SK-N-SH (cell line): Measurements from ENCODE around the gene ZBTB38. TPM values are rescaled to one million over a fixed set of nuclear protein-coding genes. Genes with fewer than 3 reads are reported as not detected.

ENCODE experiments used
- CTCF ChIA-PET: fragments of 300-600, 350-600 bp; formaldehyde crosslinking; extraction: SDS; loops from one replicate; lab custom pipeline; 2021; lab: Yijun Ruan, JAX
- POLR2A ChIA-PET: fragments of 350-600 bp; sonication (Branson Sonifier 250); formaldehyde crosslinking; extraction: SDS; loops from one replicate; lab custom pipeline; 2020; ENCODE audit warnings: antibody characterized with exemption, inconsistent platforms; lab: Yijun Ruan, JAX
- DNase-seq: peaks from one replicate; pipeline ENCODE4 v3.0.0; 2012
- H2AFZ ChIP-seq: fragments of 200-600 bp; sonication (generic); 2 replicates; pipeline ENCODE4 v1.8.1; 2016; ENCODE audit warnings: antibody characterized with exemption, mild to moderate bottlenecking, low read depth
- H3F3A ChIP-seq: fragments of 200-600 bp; sonication (generic); replicated peaks from 2 replicates; pipeline ENCODE3; 2016; ENCODE audit warnings: antibody characterized with exemption, mild to moderate bottlenecking; ENCODE audit not compliant: insufficient read depth
- H3K27ac ChIP-seq, 2 experiments: fragments of 200-500 bp in 1 of 2; fragments of 200-600 bp in 1 of 2; sonication (Bioruptor generic) in 1 of 2; sonication (generic), shearing (Covaris generic) in 1 of 2; 2 replicates each; pipeline versions ENCODE4 v1.5.1 to v1.6.1; 2014 to 2016; ENCODE audit warnings: low read depth in 2 of 2, inconsistent platforms in 1 of 2, low read length in 1 of 2, mild to moderate bottlenecking in 1 of 2, mixed read lengths in 1 of 2
- H3K27me3 ChIP-seq: fragments of 200-600 bp; sonication (generic), shearing (Covaris generic); 2 replicates; pipeline ENCODE4 v1.6.1; 2016; ENCODE audit warnings: mixed run types; ENCODE audit not compliant: insufficient read depth
- H3K36me3 ChIP-seq, 2 experiments: fragments of 200-500 bp in 1 of 2; fragments of 200-600 bp in 1 of 2; sonication (Bioruptor generic) in 1 of 2; sonication (generic) in 1 of 2; replicated peaks in 1 of 2; 2 replicates each; pipeline versions ENCODE3 to v1.5.1; 2014 to 2016; ENCODE audit warnings: low read length in 1 of 2, mild to moderate bottlenecking in 1 of 2; ENCODE audit not compliant: insufficient read depth in 2 of 2, control insufficient read depth in 1 of 2
- H3K4me1 ChIP-seq, 2 experiments: fragments of 200-500 bp in 1 of 2; fragments of 200-600 bp in 1 of 2; sonication (Bioruptor generic) in 1 of 2; sonication (generic), shearing (Covaris generic) in 1 of 2; 2 replicates each; pipeline versions ENCODE4 v1.5.1 to v1.6.1; 2014 to 2016; ENCODE audit warnings: low read depth in 1 of 2, low read length in 1 of 2, mixed run types in 1 of 2; ENCODE audit not compliant: insufficient read depth in 2 of 2, control insufficient read depth in 1 of 2
- H3K4me2 ChIP-seq: fragments of 200-600 bp; sonication (generic), shearing (Covaris generic); 2 replicates; pipeline ENCODE4 v1.6.1; 2017; ENCODE audit warnings: mixed run types
- H3K4me3 ChIP-seq, 2 experiments: fragments of 200-500 bp in 1 of 2; fragments of 200-600 bp in 1 of 2; sonication (Bioruptor generic) in 1 of 2; sonication (generic), shearing (Covaris generic) in 1 of 2; 2 replicates each; pipeline versions ENCODE4 v1.5.1 to v1.8.1; 2014 to 2016; ENCODE audit warnings: low read depth in 2 of 2, inconsistent platforms in 1 of 2, low read length in 1 of 2, mild to moderate bottlenecking in 1 of 2, mixed read lengths in 1 of 2, moderate library complexity in 1 of 2
- H3K79me2 ChIP-seq: fragments of 200-600 bp; sonication (generic); 2 replicates; pipeline ENCODE4 v1.8.1; 2017; ENCODE audit warnings: mild to moderate bottlenecking; ENCODE audit not compliant: insufficient read depth
- H3K9ac ChIP-seq: fragments of 200-600 bp; sonication (generic); 2 replicates; pipeline ENCODE4 v1.6.1; 2017; ENCODE audit warnings: mixed run types
- H3K9me2 ChIP-seq: fragments of 200-600 bp; sonication (generic); 2 replicates; pipeline ENCODE4 v1.6.1; 2017; ENCODE audit warnings: mixed run types
- H3K9me3 ChIP-seq: fragments of 200-600 bp; sonication (generic); 2 replicates; pipeline ENCODE4 v1.6.1; 2017; ENCODE audit warnings: mixed run types, mild to moderate bottlenecking, moderate library complexity
- H4K20me1 ChIP-seq: fragments of 200-600 bp; sonication (generic); 2 replicates; pipeline ENCODE4 v1.6.1; 2017; ENCODE audit warnings: mild to moderate bottlenecking, mixed run types; ENCODE audit not compliant: insufficient read depth
- ELF1 ChIP-seq: IDR thresholded peaks from 2 replicates; pipeline ENCODE4 v1.4.0; 2012
- MXI1 ChIP-seq: IDR thresholded peaks from 2 replicates; pipeline ENCODE4 v1.6.1; 2012; ENCODE audit warnings: mild to moderate bottlenecking, low read depth, low read length, improper control_type of control experiment
- NFIC ChIP-seq: IDR thresholded peaks from 2 replicates; pipeline ENCODE4 v1.4.0; 2012; ENCODE audit warnings: borderline replicate concordance
- POLR2AphosphoS5 ChIP-seq: IDR thresholded peaks from 2 replicates; pipeline ENCODE4 v1.6.1; 2012; ENCODE audit warnings: low read depth, low read length
- SIN3A ChIP-seq: IDR thresholded peaks from 2 replicates; pipeline ENCODE4 v1.6.1; 2012; ENCODE audit warnings: low read depth, mild to moderate bottlenecking, low read length, moderate library complexity, borderline replicate concordance
- SMC3 ChIP-seq: IDR thresholded peaks from 2 replicates; pipeline ENCODE4 v1.6.1; 2012; ENCODE audit warnings: low read depth, low read length, improper control_type of control experiment
- TAF1 ChIP-seq: IDR thresholded peaks from 2 replicates; pipeline ENCODE4 v1.6.1; 2012; ENCODE audit warnings: low read depth, mild to moderate bottlenecking, low read length, moderate library complexity, borderline replicate concordance
- WGBS: methylation state at CpG from one replicate; pipeline ENCODE4 v1.1.6; 2017; ENCODE audit warnings: low lambda C conversion rate; 5-methylcytosine and 5-hydroxymethylcytosine counted together
- polyA plus RNA-seq, 3 experiments: library from polyadenylated mRNA; depleted of rRNA; stranded (reverse); fragments of >200 nt; gene quantifications; 2 replicates each; pipeline ENCODE4 v1.2.3, GENCODE V29; 2012
- TF ChIP-seq, protein P1 (sequence below): IDR thresholded peaks from 2 replicates; pipeline ENCODE4 v1.4.0; 2012; ENCODE audit warnings: low read depth
- TF ChIP-seq, protein P2 (sequence below): IDR thresholded peaks from 2 replicates; pipeline ENCODE4; 2012
- TF ChIP-seq, protein P3 (sequence below): fragments of 150-350 bp; IDR thresholded peaks from 2 replicates; pipeline ENCODE4 v1.6.1; 2016; ENCODE audit warnings: mild to moderate bottlenecking, low read depth, low read length
- TF ChIP-seq, protein P4 (sequence below): fragments of 200-600 bp; sonication (generic); IDR thresholded peaks from 2 replicates; pipeline ENCODE4 v1.6.1; 2017; ENCODE audit warnings: antibody characterized with exemption, mild to moderate bottlenecking, moderate library complexity

The ZBTB38 gene
- polyA plus RNA-seq, 1 of the 3 experiments (the other 2 are of a cell fraction) = 10.1 TPM

DNA sequence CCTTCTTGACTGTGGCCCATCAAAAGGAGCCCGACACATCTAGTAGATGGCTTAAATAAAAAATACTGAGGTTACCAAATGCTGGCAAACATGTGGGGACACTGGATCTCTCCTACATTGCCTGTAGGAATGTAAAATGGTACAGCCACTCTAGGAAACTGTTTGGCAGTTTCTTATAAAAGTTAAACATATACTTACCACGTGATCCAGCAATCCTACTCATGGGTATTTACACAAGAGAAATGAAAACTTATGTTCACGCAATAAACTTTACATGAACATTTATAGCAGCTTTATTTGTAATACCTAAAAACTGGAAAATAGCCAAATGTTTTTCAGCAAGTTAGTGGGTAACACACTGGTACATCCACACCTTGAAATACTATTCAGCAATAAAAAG lies 9.1 kb downstream of the ZBTB38 start:
- DNase-seq = no peak
- CTCF ChIA-PET = no interaction called here
- H3K9me2 ChIP-seq = no peaks in the 10 kb centered on the region
- no peak overlapping the region for H3K4me3 ChIP-seq
- TF ChIP-seq ELF1 (no peak), POLR2AphosphoS5 (no peak), SIN3A (no peak), NFIC (no peak), MXI1 (no peak)
- TF ChIP-seq, protein P1, sequence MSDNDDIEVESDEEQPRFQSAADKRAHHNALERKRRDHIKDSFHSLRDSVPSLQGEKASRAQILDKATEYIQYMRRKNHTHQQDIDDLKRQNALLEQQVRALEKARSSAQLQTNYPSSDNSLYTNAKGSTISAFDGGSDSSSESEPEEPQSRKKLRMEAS = no peak
- TF ChIP-seq, protein P2, sequence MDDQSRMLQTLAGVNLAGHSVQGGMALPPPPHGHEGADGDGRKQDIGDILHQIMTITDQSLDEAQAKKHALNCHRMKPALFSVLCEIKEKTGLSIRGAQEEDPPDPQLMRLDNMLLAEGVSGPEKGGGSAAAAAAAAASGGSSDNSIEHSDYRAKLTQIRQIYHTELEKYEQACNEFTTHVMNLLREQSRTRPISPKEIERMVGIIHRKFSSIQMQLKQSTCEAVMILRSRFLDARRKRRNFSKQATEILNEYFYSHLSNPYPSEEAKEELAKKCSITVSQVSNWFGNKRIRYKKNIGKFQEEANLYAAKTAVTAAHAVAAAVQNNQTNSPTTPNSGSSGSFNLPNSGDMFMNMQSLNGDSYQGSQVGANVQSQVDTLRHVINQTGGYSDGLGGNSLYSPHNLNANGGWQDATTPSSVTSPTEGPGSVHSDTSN = no peak
- TF ChIP-seq, protein P3, sequence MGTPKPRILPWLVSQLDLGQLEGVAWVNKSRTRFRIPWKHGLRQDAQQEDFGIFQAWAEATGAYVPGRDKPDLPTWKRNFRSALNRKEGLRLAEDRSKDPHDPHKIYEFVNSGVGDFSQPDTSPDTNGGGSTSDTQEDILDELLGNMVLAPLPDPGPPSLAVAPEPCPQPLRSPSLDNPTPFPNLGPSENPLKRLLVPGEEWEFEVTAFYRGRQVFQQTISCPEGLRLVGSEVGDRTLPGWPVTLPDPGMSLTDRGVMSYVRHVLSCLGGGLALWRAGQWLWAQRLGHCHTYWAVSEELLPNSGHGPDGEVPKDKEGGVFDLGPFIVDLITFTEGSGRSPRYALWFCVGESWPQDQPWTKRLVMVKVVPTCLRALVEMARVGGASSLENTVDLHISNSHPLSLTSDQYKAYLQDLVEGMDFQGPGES = no peak
- TF ChIP-seq, protein P4, sequence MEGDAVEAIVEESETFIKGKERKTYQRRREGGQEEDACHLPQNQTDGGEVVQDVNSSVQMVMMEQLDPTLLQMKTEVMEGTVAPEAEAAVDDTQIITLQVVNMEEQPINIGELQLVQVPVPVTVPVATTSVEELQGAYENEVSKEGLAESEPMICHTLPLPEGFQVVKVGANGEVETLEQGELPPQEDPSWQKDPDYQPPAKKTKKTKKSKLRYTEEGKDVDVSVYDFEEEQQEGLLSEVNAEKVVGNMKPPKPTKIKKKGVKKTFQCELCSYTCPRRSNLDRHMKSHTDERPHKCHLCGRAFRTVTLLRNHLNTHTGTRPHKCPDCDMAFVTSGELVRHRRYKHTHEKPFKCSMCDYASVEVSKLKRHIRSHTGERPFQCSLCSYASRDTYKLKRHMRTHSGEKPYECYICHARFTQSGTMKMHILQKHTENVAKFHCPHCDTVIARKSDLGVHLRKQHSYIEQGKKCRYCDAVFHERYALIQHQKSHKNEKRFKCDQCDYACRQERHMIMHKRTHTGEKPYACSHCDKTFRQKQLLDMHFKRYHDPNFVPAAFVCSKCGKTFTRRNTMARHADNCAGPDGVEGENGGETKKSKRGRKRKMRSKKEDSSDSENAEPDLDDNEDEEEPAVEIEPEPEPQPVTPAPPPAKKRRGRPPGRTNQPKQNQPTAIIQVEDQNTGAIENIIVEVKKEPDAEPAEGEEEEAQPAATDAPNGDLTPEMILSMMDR = no peak
- no peak overlapping the region for H3K4me2 ChIP-seq
- POLR2A ChIA-PET = no interaction called here
- peaks cover 2 to 9% of the 10 kb centered on the region in 2 experiments for H3K36me3 ChIP-seq
- H3K79me2 ChIP-seq = peaks cover 4% of the 10 kb centered on the region; the same call in 1 of the 2 replicates
- H3K9me3 ChIP-seq = no peaks in the 10 kb centered on the region
- no peaks in the 10 kb centered on the region for H4K20me1 ChIP-seq
- H3K9ac ChIP-seq = no peak overlapping the region
- 90% methylated on average over 3 of the region's 3 CpGs for WGBS
- H3K27ac ChIP-seq = no peak overlapping the region
- H3K4me1 ChIP-seq = no peaks in the 10 kb centered on the region
- no peaks in the 10 kb centered on the region for H3K27me3 ChIP-seq
- no peak overlapping the region for H2AFZ ChIP-seq
- H3F3A ChIP-seq = no peaks in the 10 kb centered on the region

DNA sequence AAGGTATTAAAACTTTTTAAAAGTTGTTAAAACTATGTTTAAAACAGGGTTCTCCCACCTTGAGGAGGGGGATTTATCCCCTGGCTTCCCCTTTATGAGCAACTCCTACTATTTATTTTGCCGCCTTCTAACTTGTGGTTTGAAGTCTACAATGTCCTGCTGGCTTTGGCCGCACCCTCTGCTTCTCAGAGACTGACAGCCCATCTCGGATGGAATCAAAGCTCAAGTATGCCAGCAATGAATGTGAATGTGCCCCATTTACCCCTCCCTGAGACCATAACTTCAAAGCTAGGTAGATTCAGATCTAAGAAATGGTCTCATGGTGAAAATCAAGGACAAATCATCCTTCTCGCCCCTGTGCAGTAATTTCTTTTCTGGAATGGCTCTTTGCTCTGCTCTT lies 10.3 kb downstream of the ZBTB38 start:
- Histone ChIP-seq H3K27ac (no peak overlapping the region), H3K36me3 (peaks cover 6 to 13% of the 10 kb centered on the region in 2 experiments), H4K20me1 (no peaks in the 10 kb centered on the region), H3K4me3 (no peak overlapping the region), H2AFZ (no peak overlapping the region), H3K79me2 (peaks cover 4% of the 10 kb centered on the region; the same call in 1 of the 2 replicates), H3K4me1 (no peaks in the 10 kb centered on the region), H3K4me2 (no peak overlapping the region), H3F3A (peaks cover 4% of the 10 kb centered on the region), H3K9me3 (no peaks in the 10 kb centered on the region), H3K9ac (no peak overlapping the region), H3K9me2 (no peaks in the 10 kb centered on the region), H3K27me3 (no peaks in the 10 kb centered on the region)
- 96% methylated on average over 4 of the region's 4 CpGs for WGBS
- ChIA-PET CTCF (interaction anchor here (1.5 to 1.7 kb wide), 2 partner anchors 18 to 81 kb away, joined by 5 to 6 read pairs; no protein-coding TSS in a partner anchor), POLR2A (no interaction called here)
- TF ChIP-seq TAF1 (no peak), SMC3 (no peak)
- DNase-seq = no peak
